Stimulated activated naive CD4-positive, alpha-beta T cell treated with Interleukin-2 at 50 U/mL for 16 hours (primary cell): ENCODE results near the gene LRRC41.
"Not testable (repeated sequence)": the region's sequence is repeated elsewhere in the genome, so short reads cannot be mapped to it uniquely, and the experiment has no call there.

Experiments used
- DNase-seq: peaks from one replicate; lab custom pipeline; 2025; lab: John Stamatoyannopoulos, UW

Gene LRRC41

GRCh38 chr1:46325285-46326076, 22.1 kb upstream of the LRRC41 start:
- DNase-seq = not testable (repeated sequence)

DNA sequence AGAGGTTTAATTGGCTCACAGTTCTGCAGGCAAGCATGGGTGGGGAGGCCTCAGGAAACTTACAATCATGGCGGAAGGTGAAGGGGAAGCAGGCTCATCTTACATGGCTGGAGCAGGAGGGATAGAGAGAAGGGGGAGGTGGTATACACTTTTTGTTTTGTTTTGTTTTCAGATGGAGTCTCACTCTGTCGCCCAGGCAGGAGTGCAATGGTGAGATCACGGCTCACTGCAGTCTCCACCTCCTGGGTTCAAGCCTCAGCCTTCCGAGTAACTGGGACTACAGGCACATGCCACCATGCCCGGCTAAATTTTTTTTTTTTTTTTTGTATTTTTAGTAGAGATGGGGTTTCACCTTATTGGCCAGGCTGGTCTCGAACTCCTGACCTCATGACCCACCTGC, 18.8 kb upstream of the LRRC41 start:
- not testable (repeated sequence) for DNase-seq

GRCh38 chr1:46319960-46320914, 16.8 kb upstream of the LRRC41 start:
- DNase-seq = not testable (repeated sequence)

DNA sequence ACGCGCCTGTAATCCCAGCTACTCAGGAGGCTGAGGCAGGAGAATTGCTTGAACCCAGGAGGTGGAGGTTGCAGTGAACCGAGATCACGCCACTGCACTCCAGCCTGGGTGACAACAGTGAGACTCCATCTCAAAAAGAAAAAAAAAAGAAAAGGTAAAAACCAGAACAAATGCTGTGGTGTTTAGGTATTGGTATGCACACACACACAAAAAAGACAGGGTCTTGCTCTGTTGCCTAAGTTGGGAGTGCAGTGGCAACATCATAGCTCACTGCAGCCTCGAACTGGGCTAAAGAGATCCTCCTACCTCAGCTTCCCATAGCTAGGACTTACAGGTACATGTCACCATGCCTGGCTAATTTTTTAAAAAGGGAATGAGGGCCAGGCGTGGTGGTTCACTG, 15.9 kb upstream of the LRRC41 start:
- not testable (repeated sequence) for DNase-seq

GRCh38 chr1:46317323-46317722, 13.9 kb upstream of the LRRC41 start:
- DNase-seq = no peak

DNA sequence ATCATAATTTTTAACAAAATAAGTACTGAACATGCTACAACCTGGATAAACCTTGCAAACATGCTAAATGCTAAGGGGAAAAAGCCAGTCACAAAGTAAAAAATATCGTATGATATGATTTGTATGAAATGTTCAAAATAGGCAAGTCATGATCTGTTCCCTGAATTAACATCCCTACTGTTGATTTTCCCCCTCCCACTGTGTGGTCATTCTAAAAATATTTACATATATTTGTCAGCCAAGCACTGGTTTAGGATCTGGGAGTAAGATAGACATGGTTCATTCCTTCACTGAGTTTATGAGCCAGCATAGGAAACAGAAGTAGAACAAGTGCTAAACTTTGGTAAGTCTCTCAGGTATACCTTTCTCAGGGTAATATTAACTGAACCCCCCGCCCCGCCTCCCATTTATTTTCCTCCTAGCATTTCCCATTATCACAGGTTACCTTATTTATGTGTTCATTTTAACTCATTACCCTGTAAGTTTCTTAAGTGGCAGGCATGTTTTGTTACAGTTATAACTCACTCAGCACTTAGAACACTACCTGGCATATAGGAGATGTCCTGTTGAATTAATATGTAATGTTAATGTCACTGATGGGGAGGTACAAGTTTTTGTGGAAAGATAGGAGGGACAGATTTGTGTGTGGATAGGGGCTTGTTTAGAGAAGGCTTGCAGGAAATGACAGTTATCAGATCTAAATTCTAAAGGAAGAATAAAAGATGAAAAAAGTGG, 12.4 kb upstream of the LRRC41 start:
- no peak for DNase-seq

- no peak for DNase-seq
Observed at GRCh38 chr1:46310321-46310720, 6.9 kb upstream of the LRRC41 start.

GRCh38 chr1:46309401-46310159, 6.2 kb upstream of the LRRC41 start:
- DNase-seq = no peak

GRCh38 chr1:46306159-46306530, 2.7 kb upstream of the LRRC41 start:
- DNase-seq = no peak

GRCh38 chr1:46303872-46304326, 483 bp upstream of the LRRC41 start:
- DNase-seq = no peak

- DNase-seq = no peak
Observed at GRCh38 chr1:46302641-46303037, 777 bp downstream of the LRRC41 start.

DNA sequence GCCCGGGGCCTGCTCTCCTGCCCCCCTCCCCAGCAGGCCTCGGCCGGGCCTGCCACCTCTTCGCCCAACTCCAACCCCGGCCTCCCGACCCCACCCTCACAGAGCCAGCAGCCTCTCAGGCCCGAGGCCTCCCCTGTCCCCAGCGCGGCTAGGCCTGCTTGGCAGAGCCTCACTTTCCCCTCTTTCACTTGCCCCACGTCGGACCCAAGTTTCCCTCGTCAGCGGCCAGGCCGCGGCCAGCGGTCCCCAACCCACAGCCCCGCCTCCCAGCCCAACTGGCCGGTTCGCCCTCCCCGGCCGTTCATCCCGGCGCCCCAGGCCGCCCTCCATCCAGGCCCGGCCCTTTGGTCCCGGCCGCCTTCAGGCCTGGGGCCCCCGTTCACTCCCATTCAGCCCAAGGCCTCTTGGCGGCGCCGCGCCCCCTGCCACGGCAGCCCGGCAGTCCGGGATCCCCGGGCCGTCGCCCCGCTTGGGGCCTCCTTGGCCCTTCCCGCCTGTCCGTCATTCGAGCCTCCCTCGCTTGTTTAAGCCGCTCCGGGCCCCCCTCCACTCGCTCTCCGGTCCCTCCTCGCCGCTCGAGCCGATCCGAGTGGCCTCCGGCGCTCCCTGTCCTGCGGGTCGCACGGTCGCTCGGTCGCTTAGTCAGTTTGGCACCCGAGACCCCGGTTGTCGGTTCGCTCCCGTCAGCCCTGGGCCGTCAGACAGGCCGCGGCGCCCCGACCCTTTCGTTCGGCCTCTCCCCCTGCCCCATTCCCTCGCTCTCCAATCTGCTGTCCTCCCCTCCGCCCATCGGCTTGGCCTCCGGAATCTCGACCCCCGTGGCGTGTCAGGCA, 1.4 kb downstream of the LRRC41 start:
- DNase-seq = peak; percentile 35

DNA sequence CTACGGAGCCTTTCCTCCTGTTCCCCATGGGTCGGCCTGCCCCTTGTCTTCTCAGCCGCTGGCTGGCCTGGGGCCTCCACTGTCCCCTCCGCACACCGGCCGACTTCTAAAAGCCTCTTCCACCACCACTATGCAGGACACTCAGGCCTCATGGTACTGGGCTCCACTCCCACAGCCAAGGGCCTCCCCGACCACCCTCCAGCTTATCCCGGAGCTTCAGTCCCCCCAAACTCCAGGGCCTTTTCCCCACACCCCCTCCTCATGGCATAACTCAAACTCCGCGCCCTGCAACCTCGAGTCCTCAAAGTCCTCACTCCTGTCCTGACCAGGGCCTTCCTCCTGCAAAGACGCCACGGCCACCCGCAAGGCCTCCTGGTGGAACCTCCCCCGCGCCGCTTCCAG, 2.0 kb downstream of the LRRC41 start:
- no peak for DNase-seq

DNA sequence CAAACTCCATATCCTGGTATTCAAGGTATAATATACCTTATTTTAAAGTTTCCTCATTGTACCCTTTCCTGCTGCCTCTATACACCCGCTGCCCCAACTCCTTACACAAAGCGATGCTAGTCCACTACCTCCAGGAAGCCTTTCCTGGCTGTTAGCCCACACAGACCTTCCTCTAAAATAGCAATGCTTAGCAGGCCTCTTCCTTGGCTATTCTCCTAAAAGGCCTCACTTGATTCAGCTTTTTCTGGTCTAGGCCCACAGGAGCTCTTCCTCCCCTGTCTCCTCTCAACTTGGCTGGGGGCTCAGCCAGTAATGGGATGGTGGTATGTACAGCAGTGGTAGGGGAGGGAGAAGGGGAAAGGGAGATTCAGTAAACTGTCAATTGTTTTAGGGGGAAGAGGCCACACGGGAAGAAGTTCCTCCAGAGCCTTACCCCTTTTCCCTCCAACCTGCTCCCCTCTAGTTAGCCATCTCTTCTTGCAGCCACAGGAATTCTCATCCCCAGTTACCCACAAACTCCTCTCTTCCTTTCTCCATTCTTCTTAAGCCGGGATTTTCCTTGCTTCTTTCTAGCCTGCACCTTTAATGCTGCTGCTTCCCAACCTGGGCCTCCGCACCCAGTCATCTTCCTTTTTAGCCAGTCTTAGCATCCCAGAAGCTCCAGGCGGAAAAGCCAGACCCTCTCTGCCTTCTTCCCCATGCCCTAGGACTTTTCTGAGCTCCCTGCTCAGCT, 2.6 kb downstream of the LRRC41 start:
- DNase-seq = no peak

- DNase-seq = no peak
Observed at GRCh38 chr1:46298387-46298786, 5.0 kb downstream of the LRRC41 start.

DNA sequence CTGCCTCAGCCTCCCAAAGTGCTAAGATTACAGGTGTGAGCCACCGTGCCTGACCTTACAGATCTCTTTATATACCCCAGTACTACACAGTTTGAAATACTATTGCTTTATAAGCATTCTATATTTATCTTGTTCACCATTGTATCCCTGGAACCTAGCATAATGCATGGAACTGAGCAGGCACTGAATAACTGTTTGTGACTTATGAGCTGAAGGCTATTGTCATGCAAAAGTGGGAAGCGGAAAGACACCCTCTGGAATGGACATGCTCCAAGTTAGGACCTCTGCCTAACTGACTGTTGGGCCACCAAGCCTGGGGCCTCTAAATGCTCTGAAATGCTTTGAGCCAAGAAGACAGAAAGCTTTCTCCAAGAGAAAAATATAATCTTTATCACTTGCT, 8.1 kb downstream of the LRRC41 start:
- DNase-seq = no peak

DNA sequence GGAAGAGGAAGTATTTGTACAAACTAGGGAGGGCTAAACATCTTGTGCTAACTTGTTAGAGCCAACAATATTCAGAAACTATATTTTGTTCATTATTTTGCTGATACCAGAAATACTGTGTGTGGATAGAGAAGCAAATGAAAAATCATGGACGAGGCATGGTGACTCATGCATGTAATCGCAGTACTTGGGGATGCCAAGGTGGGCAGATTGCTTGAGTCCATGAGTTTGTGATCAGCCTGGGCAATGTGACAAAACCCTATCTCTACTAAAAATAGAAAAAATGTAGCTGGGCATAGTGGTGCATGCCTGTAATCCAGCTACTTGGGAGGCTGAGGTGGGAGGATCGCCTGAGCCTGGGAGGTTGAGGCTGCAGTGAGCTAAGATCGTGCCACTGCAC, 13.4 kb downstream of the LRRC41 start:
- no peak for DNase-seq

- DNase-seq = no peak
Observed at GRCh38 chr1:46289134-46289494, 14.3 kb downstream of the LRRC41 start.

GRCh38 chr1:46288485-46289133, 14.8 kb downstream of the LRRC41 start:
- no peak for DNase-seq
